NT2/D1 (cell line): Measurements from ENCODE around the gene GRHL3.

Experiments used
- SUZ12 ChIP-seq: IDR thresholded peaks from 2 replicates; pipeline ENCODE4 v1.6.1; 2011; ENCODE audit not compliant: insufficient read length, insufficient read depth; ENCODE audit errors: extremely low read depth
- YY1 ChIP-seq: IDR thresholded peaks from 2 replicates; pipeline ENCODE4 v1.6.1; 2011; ENCODE audit not compliant: insufficient read length, insufficient read depth
- ZNF274 ChIP-seq: IDR thresholded peaks from 2 replicates; pipeline ENCODE4 v1.6.1; 2011; ENCODE audit warnings: mild to moderate bottlenecking, low read depth, low read length

GRCh38 chr1:24384251-24385090 lies 65.3 kb downstream of the GRHL3 start:
- TF ChIP-seq ZNF274 (no peak), YY1 (no peak), SUZ12 (no peak)
